Fibroblast of skin of right quadriceps (primary cell): Measurements from ENCODE around the gene RAE1.

Source experiments
- DNase-seq: peaks from one replicate; pipeline ENCODE4 v3.0.0-alpha.2; 2013

The RAE1 gene

GRCh38 chr20:57351042-57351783 lies at the start of gene RAE1:
RAE1 (plus strand) TSS chr20:57351255; CDS start chr20:57354039, 2,784 bp downstream.
- DNase-seq: peak; percentile 90

GRCh38 chr20:57306747-57307146 lies 44.3 kb upstream of the RAE1 start:
- no peak for DNase-seq

- DNase-seq: no peak
These were observed 42.4 kb upstream of the RAE1 start for GRCh38 chr20:57308451-57309271.

- DNase-seq: no peak
These were observed 41.4 kb upstream of the RAE1 start for GRCh38 chr20:57309544-57310115.

GRCh38 chr20:57310821-57311514 lies 40.1 kb upstream of the RAE1 start:
- DNase-seq: no peak

GRCh38 chr20:57312138-57312537 lies 38.9 kb upstream of the RAE1 start:
- no peak for DNase-seq

GRCh38 chr20:57313230-57313629 lies 37.8 kb upstream of the RAE1 start:
- DNase-seq: no peak

GRCh38 chr20:57313951-57314350 lies 37.1 kb upstream of the RAE1 start:
- no peak for DNase-seq

- DNase-seq: no peak
These were observed 35.7 kb upstream of the RAE1 start for GRCh38 chr20:57315083-57315975.

- DNase-seq: no peak
These were observed 35.0 kb upstream of the RAE1 start for GRCh38 chr20:57315976-57316480.

GRCh38 chr20:57316795-57317201 lies 34.3 kb upstream of the RAE1 start:
- no peak for DNase-seq

- no peak for DNase-seq
These were observed 33.7 kb upstream of the RAE1 start for GRCh38 chr20:57317316-57317788.

- DNase-seq: no peak
These were observed 33.2 kb upstream of the RAE1 start for GRCh38 chr20:57317789-57318371.

- no peak for DNase-seq
These were observed 31.5 kb upstream of the RAE1 start for GRCh38 chr20:57319584-57319983.

- no peak for DNase-seq
These were observed 30.7 kb upstream of the RAE1 start for GRCh38 chr20:57320358-57320757.

- no peak for DNase-seq
These were observed 29.9 kb upstream of the RAE1 start for GRCh38 chr20:57321142-57321541.

- DNase-seq: no peak
These were observed 28.6 kb upstream of the RAE1 start for GRCh38 chr20:57322476-57322875.

GRCh38 chr20:57323034-57323433 lies 28.0 kb upstream of the RAE1 start:
- peak; percentile 43 for DNase-seq

- no peak for DNase-seq
These were observed 25.3 kb upstream of the RAE1 start for GRCh38 chr20:57325632-57326356.

GRCh38 chr20:57326667-57327455 lies 24.2 kb upstream of the RAE1 start:
- no peak for DNase-seq
